Left cardiac atrium (tissue), 4 donors: ENCODE measurements around the gene SMAD1. TPM values are rescaled to one million over a fixed set of nuclear protein-coding genes. Genes with fewer than 3 reads are reported as not detected.

ENCODE experiments used
- ATAC-seq, 2 donors: fragments of 200-7000 bp; cut with Tn5 transposase; one replicate each; pipeline ENCODE4 v1.9.1; 2020; ENCODE audit warnings: mild to moderate bottlenecking in 2 of 2, moderate library complexity in 2 of 2
- DNase-seq: peaks from one replicate; pipeline ENCODE4 v3.0.0-alpha.2; 2020
- intact Hi-C, 2 donors: fragments of 100-400 bp; cut with DNase I; formaldehyde crosslinking; loops; one replicate each; pipeline versions ENCODE4 v1.14.1 to v1.15.1; 2022 to 2023
- long read RNA-seq: library from polyadenylated mRNA; unstranded; transcript quantifications from one replicate; pipeline ENCODE4 v2.0.0, GENCODE V29; 2021
- total RNA-seq, 2 donors: library from RNA; stranded (reverse); fragmentation: NEBNext Ultra II Directional; extraction: Animal tissue kit (Norgen Biotek cat#: 25700); gene quantifications; one replicate each; pipeline ENCODE4 v1.2.1, GENCODE V29; 2021
- donor health status: DM: no; HTN: yes; CAD: no.
- donor health status: DM: no; HTN: yes; CAD: no; lungs with severe emphysema.
- donor health status: DM: yes; HTN: yes; CAD: no.
- donor health status: Dilated cardiomyopathy.

SMAD1 gene
- total RNA-seq = 10 to 100 TPM in 1 of 2 donors, 1 to 10 TPM in 1; 9.8 to 10.6 TPM
- long read RNA-seq, partial matches to known transcripts = 1 of 4 reads
- long read RNA-seq, other reads (novel, unspliced or antisense) = 2 of 4 reads

DNA sequence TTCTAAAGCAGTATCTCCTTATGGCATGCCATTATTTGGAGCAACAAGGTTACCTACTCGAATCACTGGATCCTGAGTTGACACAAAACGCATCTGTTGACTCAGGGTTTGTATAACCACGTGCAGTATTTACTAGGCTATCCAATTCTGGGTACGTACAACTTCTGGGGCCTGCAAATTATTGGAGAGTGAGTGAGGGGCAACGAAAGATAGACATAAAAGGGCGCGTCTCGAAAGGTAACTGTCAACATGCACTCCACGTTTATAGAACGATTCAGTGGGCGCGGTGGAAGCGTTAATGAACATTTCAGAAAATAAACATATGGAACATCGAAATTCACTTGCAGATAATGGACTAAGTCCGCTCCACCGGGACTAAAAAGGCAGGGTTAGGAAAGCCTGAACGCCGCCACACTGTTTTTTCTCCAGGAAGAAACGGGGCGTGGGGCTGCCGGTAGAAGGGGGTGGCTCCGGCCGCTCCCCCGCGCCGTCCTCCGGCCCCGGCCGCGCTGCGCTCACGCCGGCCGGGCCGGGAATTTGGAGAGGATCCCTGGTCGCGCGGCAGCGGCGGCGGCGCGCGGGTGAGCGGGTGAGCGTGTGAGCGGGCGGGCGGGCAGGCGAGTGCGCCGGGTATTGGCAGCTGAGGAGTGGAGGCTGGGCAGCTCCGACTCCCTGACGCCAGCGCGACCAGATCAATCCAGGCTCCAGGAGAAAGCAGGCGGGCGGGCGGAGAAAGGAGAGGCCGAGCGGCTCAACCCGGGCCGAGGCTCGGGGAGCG lies at the start of gene SMAD1:
SMAD1 (plus strand) TSS at position 690 of the 778 bp plus-strand sequence. CDS start 32,761 bp downstream, outside the sequence.
- DNase-seq (peak; percentile 88), ATAC-seq (peak; percentile 96 to 98)
- intact Hi-C loops = loop anchor here in 1 of 2 donors (5.0 to 10.0 kb wide), 2 partner anchors 76 to 247 kb away; no protein-coding TSS in a partner anchor

DNA sequence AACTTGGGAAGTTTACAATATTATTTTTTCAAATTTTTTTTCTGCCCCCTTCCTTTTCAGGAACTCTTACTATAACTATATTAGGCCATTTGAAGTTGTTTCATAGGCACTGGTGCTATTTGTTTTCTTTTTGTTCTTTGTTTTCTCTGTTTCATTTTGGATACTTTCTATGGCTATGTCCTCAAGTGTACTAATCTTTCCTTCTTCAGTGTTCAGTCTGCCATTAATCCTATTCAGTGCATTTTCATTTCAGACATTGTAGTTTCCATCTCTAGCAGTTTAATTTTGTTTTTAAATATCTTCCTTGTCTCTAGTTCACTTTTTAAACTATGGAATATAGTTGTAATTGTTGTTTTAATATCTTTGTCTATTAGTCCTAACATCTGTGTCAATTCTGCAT lies 48.0 kb upstream of the SMAD1 start:
- ATAC-seq (no peak), DNase-seq (no peak)
- intact Hi-C loops = no loop called here

DNA sequence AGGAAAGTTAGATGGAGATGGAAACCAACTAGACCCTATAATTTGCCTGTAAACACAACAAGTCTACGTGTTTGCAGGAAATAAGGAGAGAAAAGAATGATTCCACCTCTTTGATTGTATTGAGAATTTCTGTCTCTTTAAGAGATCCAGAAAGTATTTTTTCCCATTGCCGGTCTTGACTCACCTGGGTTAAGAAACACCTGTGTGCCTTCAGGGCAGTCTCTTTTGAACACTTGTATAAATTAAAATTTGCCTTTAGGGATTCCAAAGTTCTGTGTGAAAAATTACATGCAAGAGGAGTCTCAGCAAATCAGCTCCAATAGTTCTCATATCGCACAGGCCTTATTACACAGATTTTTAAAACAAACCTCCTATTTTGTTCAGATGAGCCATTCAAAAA lies 46.0 kb upstream of the SMAD1 start:
- intact Hi-C loops = no loop called here
- DNase-seq (no peak), ATAC-seq (no peak)

DNA sequence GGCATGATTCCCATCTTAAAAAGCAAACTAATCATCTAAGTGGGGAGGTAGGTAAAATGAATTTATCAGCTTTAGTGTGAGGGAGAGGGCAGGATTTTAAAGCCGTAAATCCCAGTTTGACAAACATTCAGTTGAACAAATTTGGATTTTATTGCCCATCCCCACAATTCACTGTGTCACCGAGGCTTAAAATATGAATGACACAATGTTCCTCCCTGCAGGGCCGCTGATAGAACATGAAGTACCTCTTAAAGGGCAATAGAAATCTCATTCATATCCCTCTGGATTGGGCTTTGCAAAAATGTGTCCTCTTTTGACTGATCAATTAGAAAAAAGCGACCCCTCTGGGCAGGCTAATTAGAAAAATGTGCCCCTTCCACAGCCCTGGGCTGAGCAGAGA lies 45.5 kb upstream of the SMAD1 start:
- DNase-seq (no peak), ATAC-seq (no peak)
- intact Hi-C loops = no loop called here

DNA sequence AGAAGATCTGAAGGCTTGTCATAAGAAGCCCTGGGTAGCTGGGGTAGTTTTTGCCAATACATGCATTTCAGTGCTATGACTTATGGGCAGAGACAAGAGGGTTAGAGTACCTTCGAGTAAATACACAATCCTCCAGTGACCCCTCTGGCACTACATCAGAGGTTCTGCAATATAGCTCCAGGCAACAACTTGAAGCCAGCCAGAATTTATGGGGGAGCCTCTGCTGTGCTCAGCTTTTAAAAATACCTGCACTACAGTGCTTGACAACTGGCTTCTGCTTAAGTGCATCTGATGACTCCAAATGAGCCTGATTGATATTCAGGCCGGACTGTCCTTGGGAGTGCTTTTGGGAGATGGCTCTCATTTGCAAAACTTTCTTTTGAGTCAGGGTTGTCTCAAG lies 44.9 kb upstream of the SMAD1 start:
- intact Hi-C loops = no loop called here
- ATAC-seq (no peak), DNase-seq (no peak)

DNA sequence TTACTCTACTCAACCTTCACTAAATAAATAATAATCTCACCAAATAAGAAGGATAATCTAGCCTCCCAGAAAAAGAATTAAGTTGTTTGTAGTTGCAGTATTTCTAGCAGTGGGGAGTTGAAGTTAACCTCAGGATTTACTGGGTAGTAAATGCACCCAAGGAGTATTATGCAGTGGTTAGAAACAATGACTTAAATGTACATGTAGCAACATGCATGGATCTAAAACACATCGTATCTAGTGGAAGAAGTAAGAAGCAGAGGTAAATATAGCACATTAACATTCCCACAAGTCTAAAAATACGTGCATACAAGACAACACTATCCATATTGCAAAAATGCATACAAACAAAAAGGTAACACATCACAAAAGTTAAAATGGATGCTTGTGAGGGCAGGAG lies 44.2 kb upstream of the SMAD1 start:
- DNase-seq (no peak), ATAC-seq (no peak)
- intact Hi-C loops = no loop called here

DNA sequence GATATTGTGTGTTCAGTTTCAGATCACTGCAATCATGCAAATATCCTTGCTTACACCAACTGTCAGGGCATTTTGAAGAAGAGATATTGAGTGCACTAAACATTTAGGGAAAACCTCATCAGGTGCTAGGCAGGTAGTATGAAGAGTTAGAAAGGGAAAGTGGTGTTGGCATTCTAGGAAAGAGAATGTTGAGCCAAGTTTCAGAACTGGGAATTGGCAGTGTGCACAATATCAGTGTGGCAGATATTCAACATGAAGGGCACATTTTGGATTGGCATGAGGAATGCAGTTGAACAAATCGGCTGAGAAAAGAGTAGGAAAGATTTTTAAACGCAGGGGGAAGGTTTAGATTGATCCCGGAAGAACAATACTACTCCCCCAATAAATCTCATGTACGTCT lies 43.4 kb upstream of the SMAD1 start:
- no peak for ATAC-seq
- intact Hi-C loops = no loop called here
- no peak for DNase-seq

DNA sequence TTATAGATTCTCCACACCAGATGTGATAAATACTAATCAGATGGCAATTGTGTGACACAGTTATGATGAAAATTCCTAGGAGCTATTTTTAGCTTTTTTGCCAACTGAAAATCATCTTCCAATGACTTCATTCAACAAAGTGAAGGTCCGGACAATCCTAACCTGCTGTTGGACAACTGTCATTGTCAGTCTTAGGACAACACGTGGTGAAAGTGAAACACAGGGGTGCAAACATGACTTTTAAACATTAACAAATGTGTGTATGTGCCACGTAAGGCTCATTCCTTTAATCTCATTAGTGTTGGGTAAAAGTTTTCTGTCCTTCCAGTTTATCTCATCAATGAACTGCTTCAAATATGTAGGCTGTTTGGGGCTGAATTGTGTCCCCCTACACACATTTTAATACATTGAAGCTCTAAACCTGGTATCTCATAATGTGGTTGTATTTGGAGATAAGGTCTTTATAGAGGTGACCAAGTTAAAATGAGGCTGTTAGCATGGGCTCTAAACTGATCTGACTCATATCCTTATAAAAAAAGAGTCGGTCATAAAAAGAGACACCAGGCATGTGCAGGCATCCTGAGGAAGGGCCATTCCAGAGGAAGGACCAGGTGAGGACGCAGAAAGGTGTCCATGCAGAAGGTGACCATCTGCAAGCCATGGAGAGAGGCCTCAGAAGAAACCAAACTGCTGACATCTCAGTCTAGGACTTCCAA lies 41.2 kb upstream of the SMAD1 start:
- ATAC-seq = no peak
- intact Hi-C loops = no loop called here
- no peak for DNase-seq

DNA sequence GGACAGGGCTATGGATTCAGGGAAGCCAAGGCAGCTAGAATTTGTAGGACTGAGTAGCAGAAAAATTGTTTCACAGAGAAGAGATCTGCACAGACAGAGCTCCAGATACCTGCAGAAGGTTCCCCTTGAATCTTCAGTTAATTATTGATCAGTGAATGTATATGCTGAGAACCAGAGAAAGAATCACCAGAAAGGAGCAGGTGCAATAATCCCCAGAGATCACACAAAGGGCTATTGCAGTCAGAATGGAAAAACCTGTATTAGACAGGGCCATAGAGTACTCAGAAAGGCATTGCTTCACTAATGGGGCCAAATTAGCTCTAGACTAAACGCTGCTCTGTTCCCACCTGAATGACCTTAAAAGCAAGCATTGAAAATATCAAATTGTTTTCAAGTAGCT lies 35.5 kb upstream of the SMAD1 start:
- no peak for ATAC-seq
- intact Hi-C loops = no loop called here

DNA sequence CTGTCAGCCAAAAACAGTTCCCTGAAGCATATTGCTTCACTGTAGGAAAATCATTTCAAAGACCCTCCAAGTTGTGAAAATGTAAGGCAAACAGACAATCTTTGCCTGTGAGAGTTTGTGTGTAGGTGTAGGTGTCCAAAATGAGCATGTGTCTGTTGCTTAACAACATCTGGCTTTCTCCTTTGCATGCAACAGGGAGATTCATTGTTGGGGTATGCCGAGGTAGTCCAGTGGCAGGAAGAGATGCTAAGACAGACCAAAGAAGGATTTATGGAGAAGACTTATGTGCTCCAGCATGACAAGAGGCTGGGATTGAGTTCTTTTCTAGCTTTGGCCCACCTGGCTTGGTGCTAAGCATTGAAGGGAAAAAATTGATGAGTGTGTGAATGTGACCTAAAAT lies 29.8 kb upstream of the SMAD1 start:
- intact Hi-C loops = no loop called here
- ATAC-seq (no peak), DNase-seq (no peak)

More for the DNA sequence above, 35.5 kb upstream of the SMAD1 start:
- no peak for DNase-seq

DNA sequence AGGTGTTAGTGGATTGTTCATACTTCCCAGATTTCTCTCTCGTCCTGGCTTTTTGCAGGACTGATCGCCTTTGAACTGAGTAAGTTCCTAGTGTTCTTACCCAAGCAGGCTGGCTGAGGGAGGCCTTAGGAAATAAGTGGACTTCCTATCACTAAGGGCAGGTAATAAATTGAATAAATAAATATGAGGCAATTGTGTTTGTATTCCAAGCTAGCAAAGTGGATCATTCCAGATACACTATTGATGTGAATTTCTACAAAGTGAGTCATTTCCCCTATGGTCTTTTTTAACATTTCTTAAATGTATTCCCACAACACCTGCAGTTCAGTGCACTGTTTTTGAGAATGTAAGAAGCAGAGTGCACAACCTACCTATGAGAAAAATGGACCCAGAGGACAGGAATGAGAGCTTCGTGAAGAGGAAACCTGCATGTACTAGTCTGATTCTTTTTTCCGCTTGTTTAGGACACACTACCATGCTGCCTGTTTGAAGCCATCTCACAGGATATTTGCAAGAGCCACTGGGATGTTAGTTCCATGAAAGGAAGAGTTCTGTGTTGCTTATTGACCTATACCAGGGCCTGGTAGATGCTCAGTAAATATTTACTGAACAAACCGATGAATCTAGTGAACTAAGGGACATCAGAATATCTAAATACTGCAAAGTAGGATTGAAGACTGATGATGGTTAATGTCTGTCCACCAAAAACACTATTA lies 29.0 kb upstream of the SMAD1 start:
- intact Hi-C loops = no loop called here
- ATAC-seq (no peak), DNase-seq (no peak)

DNA sequence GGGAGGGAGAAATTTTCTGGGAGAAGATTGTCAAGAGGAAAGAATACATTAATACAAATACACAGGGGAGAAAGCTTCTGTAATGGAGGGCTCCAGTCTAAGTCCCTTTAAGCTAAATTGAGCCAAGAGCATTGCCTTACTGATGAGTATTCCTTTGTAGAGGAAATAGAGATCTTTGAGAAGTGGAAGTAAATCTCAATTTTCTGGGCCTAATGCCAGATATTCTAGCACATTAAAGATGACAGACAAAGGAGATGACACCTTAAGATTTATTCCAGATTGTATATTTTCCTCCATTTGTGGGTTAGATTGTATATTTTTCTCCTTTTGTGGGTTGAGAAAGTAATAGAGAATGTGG lies 28.5 kb upstream of the SMAD1 start:
- ATAC-seq = no peak
- intact Hi-C loops = no loop called here
- no peak for DNase-seq

DNA sequence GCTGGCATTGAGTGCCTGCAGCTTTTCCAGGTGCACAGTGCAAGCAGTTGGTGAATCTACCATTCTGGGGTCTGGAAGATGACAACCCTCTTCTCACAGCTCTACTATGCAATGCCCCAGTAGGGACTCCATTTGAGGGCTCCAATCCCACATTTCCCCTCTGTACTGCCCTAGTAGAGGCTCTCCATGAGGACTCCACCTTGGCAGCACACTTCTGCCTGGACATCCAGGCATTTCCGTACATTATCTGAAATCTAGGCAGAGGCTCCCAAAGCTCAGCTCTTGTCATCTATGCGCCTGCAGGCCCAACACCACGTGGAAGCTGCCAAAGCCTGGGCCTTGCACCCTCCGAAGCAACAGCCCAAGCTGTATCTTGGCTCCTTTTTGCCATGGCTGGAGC lies 8.4 kb upstream of the SMAD1 start:
- intact Hi-C loops = no loop called here
- no peak for DNase-seq
- no peak for ATAC-seq

DNA sequence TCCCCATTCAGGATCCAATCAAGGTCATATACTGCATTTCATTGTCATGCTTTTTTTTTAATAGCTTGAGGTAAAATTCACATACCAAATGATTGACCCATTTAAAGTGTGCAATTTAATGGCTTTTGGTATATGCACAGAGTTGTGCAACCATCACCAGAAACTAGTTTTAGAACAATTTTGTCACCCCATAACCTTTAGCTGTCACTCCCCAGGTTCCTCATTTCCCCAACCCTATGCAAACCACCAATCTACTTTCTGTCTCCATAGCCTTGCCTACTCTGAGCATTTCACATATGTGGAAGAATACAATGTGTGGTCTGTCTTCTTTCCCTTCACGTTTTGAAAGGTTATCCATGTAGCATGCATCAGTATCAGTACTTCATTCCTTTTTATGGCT lies 1.4 kb upstream of the SMAD1 start:
- intact Hi-C loops = loop anchor here in 1 of 2 donors (5.0 to 10.0 kb wide), 2 partner anchors 77 to 245 kb away; no protein-coding TSS in a partner anchor
- ATAC-seq (no peak), DNase-seq (no peak)

DNA sequence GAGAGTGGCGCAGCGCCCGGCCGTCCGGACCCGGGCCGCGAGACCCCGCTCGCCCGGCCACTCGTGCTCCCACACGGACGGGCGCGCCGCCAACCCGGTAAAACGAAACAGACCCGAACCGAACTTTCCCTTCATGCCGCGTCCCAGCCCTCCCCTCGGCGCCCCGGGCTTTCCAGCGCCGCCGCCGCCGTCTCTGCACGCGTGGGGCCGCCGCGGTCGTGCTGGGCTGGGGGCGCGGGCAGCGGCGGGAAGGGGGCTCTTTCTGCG lies 222 bp downstream of the SMAD1 start:
- intact Hi-C loops = loop anchor here in 1 of 2 donors (5.0 to 10.0 kb wide), 2 partner anchors 75 to 247 kb away; no protein-coding TSS in a partner anchor
- DNase-seq (no peak), ATAC-seq (peak in 1 of 2 donors; percentile 54)

DNA sequence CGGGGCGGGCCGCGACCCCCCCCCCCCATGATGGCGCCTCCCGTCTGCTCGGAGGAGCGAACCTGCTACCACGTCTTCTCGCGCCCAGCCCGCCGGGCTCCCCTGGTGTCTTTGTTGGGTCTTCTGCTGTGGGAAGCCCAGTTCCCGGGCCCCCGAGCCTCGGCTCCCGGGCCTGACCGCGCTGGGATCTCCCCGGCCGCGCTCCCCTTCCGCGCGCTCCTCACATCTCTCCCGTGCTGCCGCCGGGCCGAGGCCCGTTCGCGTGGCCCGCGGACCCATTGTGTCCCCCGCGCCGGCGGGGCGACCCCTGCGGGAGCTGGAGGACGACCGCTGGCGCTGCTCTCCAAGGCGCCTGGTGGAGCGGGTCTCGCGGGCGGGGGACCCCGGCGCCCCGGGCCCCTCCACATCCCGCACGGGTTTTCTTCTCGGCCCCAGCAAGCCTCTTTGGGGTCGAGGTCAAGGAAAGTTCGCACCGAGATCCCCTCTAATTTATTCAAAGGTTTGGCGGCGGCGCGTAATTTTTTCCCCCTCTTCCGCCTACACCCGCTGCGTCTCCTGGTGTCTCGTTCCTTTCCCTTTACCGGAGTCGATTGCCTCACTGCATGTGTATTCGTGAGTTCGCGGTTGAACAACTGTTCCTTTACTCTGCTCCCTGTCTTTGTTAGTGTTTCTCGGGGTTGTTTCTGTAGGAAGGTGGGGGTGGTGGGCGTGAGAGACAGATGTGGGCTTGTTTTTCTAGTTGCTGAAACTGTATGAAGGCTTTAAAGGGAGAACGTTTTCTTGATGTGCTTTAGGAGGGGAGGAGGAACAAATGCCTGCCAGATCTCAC lies 770 bp downstream of the SMAD1 start:
- intact Hi-C loops = loop anchor here in 1 of 2 donors (5.0 to 10.0 kb wide), 2 partner anchors 75 to 248 kb away; no protein-coding TSS in a partner anchor
- DNase-seq (peak; percentile 55), ATAC-seq (peak; percentile 64 to 75)

DNA sequence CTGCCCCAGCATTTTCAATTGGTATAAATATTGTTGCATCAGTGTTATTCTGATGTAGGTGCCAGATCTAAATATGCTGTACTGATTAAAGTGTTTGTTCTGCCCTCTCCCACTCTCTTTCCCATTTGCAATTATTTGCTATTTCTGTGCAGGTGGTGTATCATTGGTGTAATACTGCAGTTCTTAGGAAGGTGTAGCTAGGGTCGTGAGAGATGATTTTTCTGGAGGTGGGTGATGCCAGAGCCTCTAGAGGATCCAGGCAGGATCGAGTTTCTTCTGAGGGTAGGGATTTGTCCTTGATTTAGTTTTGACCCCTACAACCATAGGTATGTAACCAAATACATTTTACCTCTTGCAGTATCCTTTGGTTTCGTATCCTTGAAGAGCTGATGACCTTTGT lies 1.9 kb downstream of the SMAD1 start:
- intact Hi-C loops = loop anchor here in 1 of 2 donors (5.0 to 10.0 kb wide), 2 partner anchors 74 to 249 kb away; no protein-coding TSS in a partner anchor
- DNase-seq (no peak), ATAC-seq (no peak)

DNA sequence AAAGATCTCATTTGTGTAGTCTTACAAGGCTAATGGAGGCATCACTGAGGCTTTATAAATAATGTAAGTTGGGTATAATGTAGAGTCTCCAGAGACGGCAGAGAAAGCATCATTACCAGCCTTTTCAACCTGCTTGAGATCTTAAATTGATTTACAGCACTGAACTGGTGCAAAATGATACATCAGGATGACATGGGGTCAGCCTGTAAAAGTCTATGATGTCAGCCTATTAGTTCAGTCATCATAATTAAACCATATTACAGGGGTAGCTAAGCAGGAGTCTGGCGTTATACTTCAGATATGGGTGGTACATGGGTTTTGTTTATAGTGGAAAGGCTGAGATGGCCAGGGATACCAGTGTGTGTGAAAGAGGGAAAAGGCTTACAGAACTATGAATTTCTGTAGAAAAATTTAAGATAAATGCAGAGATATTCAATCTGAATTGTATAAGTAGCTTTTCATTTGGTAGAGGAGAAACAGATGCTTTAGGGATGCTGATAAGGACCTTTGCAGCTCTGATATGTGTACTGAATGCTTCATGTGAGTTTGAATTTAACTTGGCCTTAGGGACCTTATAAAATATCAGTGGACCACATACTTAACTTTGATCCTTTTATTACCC lies 2.7 kb downstream of the SMAD1 start:
- no peak for DNase-seq
- no peak for ATAC-seq
- intact Hi-C loops = loop anchor here in 1 of 2 donors (5.0 to 10.0 kb wide), 2 partner anchors 73 to 250 kb away; no protein-coding TSS in a partner anchor
